CD14-positive monocyte (primary cell): Measurements from ENCODE around the gene NBAS. TPM values are rescaled to one million over a fixed set of nuclear protein-coding genes. Genes with fewer than 3 reads are reported as not detected.

ENCODE experiments used
- DNase-seq, 3 donors: peaks; one replicate each; pipeline ENCODE4 v3.0.0-alpha.2; 2011 to 2022
- H2AFZ ChIP-seq: 2 replicates; pipeline ENCODE4 v1.6.0; 2012; ENCODE audit warnings: mild to moderate bottlenecking, low read depth, low read length, inconsistent platforms; ENCODE audit not compliant: insufficient read depth, poor library complexity, severe bottlenecking
- H3K27ac ChIP-seq, 2 donors: 1 replicate in 1 of 2; 2 replicates in 1 of 2; pipeline ENCODE4 v1.5.1; 2012 to 2013; ENCODE audit warnings: low read length in 2 of 2, control low read depth in 1 of 2, inconsistent platforms in 1 of 2, low read depth in 1 of 2, mild to moderate bottlenecking in 1 of 2
- H3K27me3 ChIP-seq, 2 donors: one replicate each; pipeline versions ENCODE4 v1.6.0 to v1.6.1; 2011 to 2013; ENCODE audit warnings: low read length in 2 of 2; ENCODE audit not compliant: control insufficient read depth in 2 of 2, insufficient read depth in 2 of 2
- H3K36me3 ChIP-seq, 2 donors: replicated peaks in 1 of 2; 1 replicate in 1 of 2; 2 replicates in 1 of 2; pipeline versions ENCODE4 v1.5.1 to v1.6.1; 2012 to 2013; ENCODE audit warnings: low read length in 2 of 2, control low read depth in 1 of 2, inconsistent platforms in 1 of 2, mild to moderate bottlenecking in 1 of 2; ENCODE audit not compliant: insufficient read depth in 2 of 2, control insufficient read depth in 1 of 2
- H3K4me1 ChIP-seq, 2 donors: 1 replicate in 1 of 2; 2 replicates in 1 of 2; pipeline versions ENCODE4 v1.5.1 to v1.6.1; 2012 to 2013; ENCODE audit warnings: low read length in 2 of 2, control low read depth in 1 of 2, inconsistent platforms in 1 of 2, mild to moderate bottlenecking in 1 of 2, moderate library complexity in 1 of 2; ENCODE audit not compliant: insufficient read depth in 2 of 2, control insufficient read depth in 1 of 2
- H3K4me2 ChIP-seq: replicated peaks from 2 replicates; pipeline ENCODE3; 2012; ENCODE audit warnings: low read length, moderate library complexity, mild to moderate bottlenecking; ENCODE audit not compliant: poor library complexity, severe bottlenecking; ENCODE audit errors: extremely low read depth
- H3K4me3 ChIP-seq, 3 experiments: fragments of 200-600 bp in 1 of 3; sonication (generic) in 1 of 3; replicated peaks in 1 of 3; 1 replicate in 2 of 3; 2 replicates in 1 of 3; pipeline ENCODE4 v1.5.1; 2011 to 2013; ENCODE audit warnings: low read length in 3 of 3, mild to moderate bottlenecking in 3 of 3, control low read depth in 2 of 3, low read depth in 2 of 3, inconsistent platforms in 1 of 3, moderate library complexity in 1 of 3
- H3K79me2 ChIP-seq: 2 replicates; pipeline ENCODE4 v1.6.0; 2012; ENCODE audit warnings: mild to moderate bottlenecking, control low read depth, inconsistent platforms, low read length, moderate library complexity; ENCODE audit not compliant: insufficient read depth
- H3K9ac ChIP-seq: 2 replicates; pipeline ENCODE4 v1.6.0; 2017; ENCODE audit warnings: low read length, mild to moderate bottlenecking; ENCODE audit not compliant: insufficient read depth, poor library complexity, severe bottlenecking
- H3K9me3 ChIP-seq, 2 donors: replicated peaks in 1 of 2; 1 replicate in 1 of 2; 2 replicates in 1 of 2; pipeline versions ENCODE4 v1.5.1 to v1.6.1; 2012 to 2013; ENCODE audit warnings: low read length in 2 of 2, control low read depth in 1 of 2; ENCODE audit not compliant: control insufficient read depth in 1 of 2, insufficient read depth in 1 of 2
- H4K20me1 ChIP-seq: 2 replicates; pipeline ENCODE4 v1.6.0; 2012; ENCODE audit warnings: mild to moderate bottlenecking, low read length, control low read depth, moderate library complexity; ENCODE audit not compliant: insufficient read depth
- H3K27ac Mint-ChIP-seq, 7 donors: one replicate each; pipeline ENCODE4 v1.8.0; 2020; ENCODE audit warnings: mild to moderate bottlenecking in 7 of 7, mixed read lengths in 7 of 7, moderate library complexity in 6 of 7, inconsistent platforms in 2 of 7
- H3K27me3 Mint-ChIP-seq, 3 donors: one replicate each; pipeline ENCODE4 v1.8.0; 2021 to 2022; ENCODE audit warnings: low read depth in 3 of 3, mild to moderate bottlenecking in 3 of 3, mixed read lengths in 3 of 3, moderate library complexity in 3 of 3, inconsistent platforms in 1 of 3
- H3K36me3 Mint-ChIP-seq, 2 donors: one replicate each; pipeline ENCODE4 v1.8.0; 2020; ENCODE audit warnings: mixed read lengths in 2 of 2, inconsistent platforms in 1 of 2, mild to moderate bottlenecking in 1 of 2
- H3K4me1 Mint-ChIP-seq: one replicate; pipeline ENCODE4 v1.8.0; 2020; ENCODE audit warnings: mild to moderate bottlenecking, mixed read lengths
- H3K4me3 Mint-ChIP-seq, 2 donors: one replicate each; pipeline ENCODE4 v1.8.0; 2020; ENCODE audit warnings: mild to moderate bottlenecking in 2 of 2, mixed read lengths in 2 of 2, moderate library complexity in 1 of 2
- H3K9me3 Mint-ChIP-seq, 7 donors: one replicate each; pipeline ENCODE4 v1.8.0; 2020 to 2022; ENCODE audit warnings: mixed read lengths in 7 of 7, mild to moderate bottlenecking in 6 of 7, moderate library complexity in 6 of 7, inconsistent platforms in 2 of 7
- WGBS: methylation state at CpG from one replicate; pipeline ENCODE4 v1.1.5; 2013; ENCODE audit warnings: missing lambda C conversion rate; ENCODE audit not compliant: insufficient coverage; 5-methylcytosine and 5-hydroxymethylcytosine counted together
- intact Hi-C, 2 donors: fragments of 100-400 bp; cut with micrococcal nuclease; formaldehyde crosslinking; loops; one replicate each; pipeline versions ENCODE4 v1.15.0 to v1.15.1; 2023
- polyA plus RNA-seq, 3 donors: library from polyadenylated mRNA; depleted of rRNA in 1 of 3; unstranded in 2 of 3; stranded (reverse) in 1 of 3; fragments of 300-500 nt in 2 of 3; fragments of >200 nt in 1 of 3; fragmentation: Illumina TruSeq in 2 of 3; gene quantifications; 1 replicate in 2 of 3; 2 replicates in 1 of 3; pipeline ENCODE4 v1.2.3, GENCODE V29; 2012 to 2021
- TF ChIP-seq, protein P1 (sequence below): fragments of 200-600 bp; IDR thresholded peaks from one replicate; pipeline ENCODE4 v1.8.0; 2022; ENCODE audit warnings: antibody characterized with exemption, mild to moderate bottlenecking

The NBAS gene
- polyA plus RNA-seq, 3 donors, result 8.9 to 10.9 (median 8.9) TPM

GRCh38 chr2:15367715-15368114 lies 193.4 kb downstream of the NBAS start:
- Mint-ChIP-seq H3K36me3 (peaks cover 45 to 49% of the 10 kb centered on the region in 2 donors), H3K27me3 (no peaks in the 10 kb centered on the region), H3K27ac (no peak overlapping the region), H3K4me1 (no peaks in the 10 kb centered on the region), H3K9me3 (peaks cover 0 to 1% (median 0%) of the 10 kb centered on the region in 7 donors), H3K4me3 (no peak overlapping the region)
- TF ChIP-seq, protein P1, sequence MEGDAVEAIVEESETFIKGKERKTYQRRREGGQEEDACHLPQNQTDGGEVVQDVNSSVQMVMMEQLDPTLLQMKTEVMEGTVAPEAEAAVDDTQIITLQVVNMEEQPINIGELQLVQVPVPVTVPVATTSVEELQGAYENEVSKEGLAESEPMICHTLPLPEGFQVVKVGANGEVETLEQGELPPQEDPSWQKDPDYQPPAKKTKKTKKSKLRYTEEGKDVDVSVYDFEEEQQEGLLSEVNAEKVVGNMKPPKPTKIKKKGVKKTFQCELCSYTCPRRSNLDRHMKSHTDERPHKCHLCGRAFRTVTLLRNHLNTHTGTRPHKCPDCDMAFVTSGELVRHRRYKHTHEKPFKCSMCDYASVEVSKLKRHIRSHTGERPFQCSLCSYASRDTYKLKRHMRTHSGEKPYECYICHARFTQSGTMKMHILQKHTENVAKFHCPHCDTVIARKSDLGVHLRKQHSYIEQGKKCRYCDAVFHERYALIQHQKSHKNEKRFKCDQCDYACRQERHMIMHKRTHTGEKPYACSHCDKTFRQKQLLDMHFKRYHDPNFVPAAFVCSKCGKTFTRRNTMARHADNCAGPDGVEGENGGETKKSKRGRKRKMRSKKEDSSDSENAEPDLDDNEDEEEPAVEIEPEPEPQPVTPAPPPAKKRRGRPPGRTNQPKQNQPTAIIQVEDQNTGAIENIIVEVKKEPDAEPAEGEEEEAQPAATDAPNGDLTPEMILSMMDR, result no peak
- intact Hi-C loops, result no loop called here
- no peak overlapping the region for H3K9ac ChIP-seq
- H3K79me2 ChIP-seq, result no peaks in the 10 kb centered on the region
- no CpG with 5 or more reads among the region's 2 CpGs for whole genome bisulfite sequencing
- peaks cover 11 to 59% of the 10 kb centered on the region in 2 donors for H3K36me3 ChIP-seq
- no peak overlapping the region for H3K27ac ChIP-seq
- no peak overlapping the region for H3K4me2 ChIP-seq
- H3K27me3 ChIP-seq, result no peaks in the 10 kb centered on the region
- H2AFZ ChIP-seq, result no peak overlapping the region
- DNase-seq, result no peak
- no peak overlapping the region for H3K4me3 ChIP-seq
- no peaks in the 10 kb centered on the region for H4K20me1 ChIP-seq
- no peaks in the 10 kb centered on the region for H3K9me3 ChIP-seq
- no peaks in the 10 kb centered on the region for H3K4me1 ChIP-seq

GRCh38 chr2:15367205-15367604 lies 193.9 kb downstream of the NBAS start:
- Mint-ChIP-seq H3K9me3 (peaks cover 0 to 1% (median 0%) of the 10 kb centered on the region in 7 donors), H3K4me1 (no peaks in the 10 kb centered on the region), H3K4me3 (no peak overlapping the region), H3K27ac (no peak overlapping the region), H3K36me3 (peaks cover 43 to 47% of the 10 kb centered on the region in 2 donors), H3K27me3 (no peaks in the 10 kb centered on the region)
- intact Hi-C loops, result no loop called here
- H3K36me3 ChIP-seq, result peaks cover 11 to 56% of the 10 kb centered on the region in 2 donors
- TF ChIP-seq, protein P1, result no peak
- H3K4me1 ChIP-seq, result no peaks in the 10 kb centered on the region
- no peak for DNase-seq
- H3K27ac ChIP-seq, result no peak overlapping the region
- H3K9me3 ChIP-seq, result no peaks in the 10 kb centered on the region
- H3K79me2 ChIP-seq, result no peaks in the 10 kb centered on the region
- H3K4me3 ChIP-seq, result no peak overlapping the region
- no peaks in the 10 kb centered on the region for H3K27me3 ChIP-seq
- H3K9ac ChIP-seq, result no peak overlapping the region
- H4K20me1 ChIP-seq, result no peaks in the 10 kb centered on the region
- no peak overlapping the region for H3K4me2 ChIP-seq
- H2AFZ ChIP-seq, result no peak overlapping the region
- WGBS, result 100% methylated on average over 1 of the region's 3 CpGs
